Stimulated activated CD4-positive, alpha-beta T cell treated with anti-CD3 and anti-CD28 coated beads, Interleukin-1b, Interleukin-23, amount 100 ng/mL, for 24 hours (primary cell): ENCODE measurements around the gene CSTF2.
"Not testable (repeated sequence)": the region's sequence is repeated elsewhere in the genome, so short reads cannot be mapped to it uniquely, and the experiment has no call there.

Experiments used
- DNase-seq, 4 experiments: peaks; one replicate each; pipeline ENCODE4 v3.0.0-alpha.2; 2020; ENCODE audit warnings: low read depth in 4 of 4, low spot score in 1 of 4

Gene CSTF2

GRCh38 chrX:100819837-100820666, at the start of gene CSTF2:
Gene CSTF2 (plus strand): TSS chrX:100820391. CDS start chrX:100820417, 26 bp downstream.
- DNase-seq: peak; percentile 29 to 64 (median 52)

- not testable (repeated sequence) for DNase-seq
Observed at GRCh38 chrX:100796371-100796770, 23.8 kb upstream of the CSTF2 start.

GRCh38 chrX:100797359-100797758, 22.8 kb upstream of the CSTF2 start:
- no peak for DNase-seq

- DNase-seq: no peak
Observed at GRCh38 chrX:100798484-100799214, 21.5 kb upstream of the CSTF2 start.

- no peak for DNase-seq
Observed at GRCh38 chrX:100802843-100803242, 17.3 kb upstream of the CSTF2 start.

- no peak for DNase-seq
Observed at GRCh38 chrX:100804780-100805179, 15.4 kb upstream of the CSTF2 start.

- not testable (repeated sequence) for DNase-seq
Observed at GRCh38 chrX:100808265-100808664, 11.9 kb upstream of the CSTF2 start.

- no peak for DNase-seq
Observed at GRCh38 chrX:100812216-100813158, 7.7 kb upstream of the CSTF2 start.

- DNase-seq: no peak
Observed at GRCh38 chrX:100817340-100817739, 2.9 kb upstream of the CSTF2 start.

GRCh38 chrX:100819534-100819836, 706 bp upstream of the CSTF2 start:
- peak in 1 of 4 experiments; percentile 30 for DNase-seq

GRCh38 chrX:100829730-100830129, 9.5 kb downstream of the CSTF2 start:
- DNase-seq: no peak

GRCh38 chrX:100830143-100830542, 10.0 kb downstream of the CSTF2 start:
- no peak for DNase-seq

- DNase-seq: no peak
Observed at GRCh38 chrX:100830547-100830946, 10.4 kb downstream of the CSTF2 start.

- DNase-seq: no peak
Observed at GRCh38 chrX:100831219-100831946, 11.2 kb downstream of the CSTF2 start.

- no peak for DNase-seq
Observed at GRCh38 chrX:100850317-100850716, 30.1 kb downstream of the CSTF2 start.

- no peak for DNase-seq
Observed at GRCh38 chrX:100852810-100853209, 32.6 kb downstream of the CSTF2 start.

GRCh38 chrX:100863326-100863864, 43.2 kb downstream of the CSTF2 start:
- DNase-seq: no peak

- DNase-seq: no peak
Observed at GRCh38 chrX:100864657-100865391, 44.6 kb downstream of the CSTF2 start.

GRCh38 chrX:100868273-100868672, 48.1 kb downstream of the CSTF2 start:
- DNase-seq: no peak

- DNase-seq: no peak
Observed at GRCh38 chrX:100870527-100870926, 50.3 kb downstream of the CSTF2 start.
